Chondrocyte (in vitro differentiated cells): Measurements from ENCODE around the gene EPHA4. TPM values are rescaled to one million over a fixed set of nuclear protein-coding genes. Genes with fewer than 3 reads are reported as not detected.

Experiments used
- DNase-seq: peaks from one replicate; pipeline ENCODE4 v3.0.0; 2021; ENCODE audit warnings: mixed read lengths, low spot score
- H3K27ac Mint-ChIP-seq: one replicate; pipeline ENCODE4 v1.8.0; 2021; ENCODE audit warnings: mild to moderate bottlenecking, moderate library complexity, mixed read lengths; ENCODE audit not compliant: unreplicated experiment
- H3K27me3 Mint-ChIP-seq: 2 replicates; pipeline ENCODE4 v1.8.0; 2021; ENCODE audit warnings: low read depth, mixed read lengths
- H3K36me3 Mint-ChIP-seq: 2 replicates; pipeline ENCODE4 v1.8.0; 2021; ENCODE audit warnings: low read depth, mixed read lengths
- H3K4me1 Mint-ChIP-seq: 2 replicates; pipeline ENCODE4 v1.8.0; 2021; ENCODE audit warnings: low read depth, mild to moderate bottlenecking, mixed read lengths
- H3K4me3 Mint-ChIP-seq: one replicate; pipeline ENCODE4 v1.8.0; 2021; ENCODE audit warnings: mild to moderate bottlenecking, moderate library complexity, mixed read lengths; ENCODE audit not compliant: unreplicated experiment
- H3K9me3 Mint-ChIP-seq: 2 replicates; pipeline ENCODE4 v1.8.0; 2021; ENCODE audit warnings: low read depth, mixed read lengths
- CTCF ChIP-seq: fragments of 200-600 bp; sonication (generic); IDR thresholded peaks from 2 replicates; pipeline ENCODE4 v1.5.0; 2021; ENCODE audit warnings: antibody characterized with exemption, mild to moderate bottlenecking, moderate library complexity
- total RNA-seq: library from RNA; stranded (reverse); gene quantifications from 3 replicates; pipeline ENCODE4 v1.2.1, GENCODE V29; 2021

The EPHA4 gene
- total RNA-seq, 1 donor from 2014 or later = 3.9 TPM

DNA sequence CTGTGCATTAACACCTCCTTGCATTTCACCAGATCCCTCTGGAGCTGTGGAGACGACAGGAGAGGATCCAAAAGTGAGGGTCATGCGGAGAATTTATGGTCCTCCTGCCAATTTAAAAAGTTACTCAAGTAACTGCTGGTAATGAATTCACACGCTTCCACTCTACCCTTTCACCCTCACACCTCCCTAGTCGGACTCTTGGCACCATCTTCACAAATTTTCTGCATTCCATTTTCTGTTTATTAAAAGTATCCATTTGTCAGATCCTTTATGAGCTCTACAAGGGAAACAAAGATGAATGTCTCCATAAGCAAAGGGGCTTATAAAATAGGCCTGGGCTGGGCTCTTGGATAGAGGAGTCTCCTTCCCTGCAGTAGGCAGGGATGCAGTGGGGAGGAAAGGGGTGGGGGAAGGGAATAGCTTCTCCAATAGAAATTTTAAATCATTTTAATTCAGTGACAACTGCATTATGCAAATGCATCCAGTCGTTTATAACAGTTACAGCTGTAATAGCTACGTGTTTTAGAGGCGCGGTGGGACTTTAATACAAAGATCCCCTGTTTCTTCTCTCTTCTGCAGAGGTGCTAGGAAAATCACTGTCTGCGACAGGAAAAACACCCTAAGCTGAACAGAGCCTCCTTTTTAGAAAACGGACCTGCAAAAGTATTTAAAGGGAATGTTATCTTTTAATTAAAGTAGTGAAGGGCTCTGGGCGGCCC is 132.2 kb downstream of the EPHA4 start:
- Mint-ChIP-seq H3K36me3 (peaks cover 3% of the 10 kb centered on the region), H3K4me1 (peaks cover 33% of the 10 kb centered on the region), H3K27me3 (no peaks in the 10 kb centered on the region), H3K27ac (peak overlapping the region; percentile 59), H3K9me3 (no peaks in the 10 kb centered on the region), H3K4me3 (no peak overlapping the region)
- no peak for TF ChIP-seq CTCF
- no peak for DNase-seq

DNA sequence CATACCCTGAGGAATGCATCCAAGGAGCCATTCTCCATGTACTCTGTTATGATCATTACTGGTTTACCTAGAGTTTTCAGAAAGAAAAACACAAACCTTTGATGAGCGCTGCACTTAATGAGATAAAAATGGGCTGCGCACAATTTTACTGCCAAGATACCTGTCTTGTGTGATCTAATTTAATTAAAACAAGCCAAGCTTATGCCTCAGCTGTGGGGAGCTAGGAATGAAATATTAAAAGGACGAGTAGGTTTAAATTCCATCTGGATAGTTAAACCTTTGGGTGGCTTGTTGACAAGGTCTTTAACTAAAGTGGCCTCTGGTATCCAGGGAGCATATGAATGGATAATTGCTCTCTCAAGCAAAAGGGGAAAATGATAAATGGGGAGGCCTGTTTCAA is 135.0 kb downstream of the EPHA4 start:
- Mint-ChIP-seq H3K9me3 (no peaks in the 10 kb centered on the region), H3K36me3 (peaks cover 3% of the 10 kb centered on the region)

DNA sequence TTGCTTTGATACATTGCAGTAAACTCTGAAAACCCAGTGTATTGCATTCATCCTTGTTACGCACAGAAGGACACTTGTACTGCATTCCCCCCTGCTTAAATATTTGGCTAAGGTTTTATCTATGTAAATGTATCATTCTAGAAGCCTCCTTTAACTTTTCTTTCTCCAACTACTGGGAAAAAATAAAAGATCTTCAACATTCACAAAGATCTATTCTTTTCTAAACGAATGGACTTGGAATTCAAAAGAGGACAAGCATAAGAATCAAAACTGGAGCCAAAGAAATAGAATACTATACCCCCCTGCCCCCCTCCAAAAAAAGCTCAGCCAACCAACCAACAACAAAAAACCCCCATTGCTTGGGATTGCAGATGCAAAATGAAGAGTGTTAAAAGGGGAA is 136.9 kb downstream of the EPHA4 start:
- H3K9me3 Mint-ChIP-seq = no peaks in the 10 kb centered on the region
- DNase-seq = no peak
- TF ChIP-seq CTCF = no peak
- peaks cover 8% of the 10 kb centered on the region for H3K4me1 Mint-ChIP-seq
- H3K4me3 Mint-ChIP-seq = no peak overlapping the region
- H3K36me3 Mint-ChIP-seq = peaks cover 2% of the 10 kb centered on the region
- H3K27me3 Mint-ChIP-seq = no peaks in the 10 kb centered on the region
- no peak overlapping the region for H3K27ac Mint-ChIP-seq

More for the DNA sequence above, 135.0 kb downstream of the EPHA4 start:
- no peak overlapping the region for H3K27ac Mint-ChIP-seq
- no peaks in the 10 kb centered on the region for H3K27me3 Mint-ChIP-seq
- peaks cover 18% of the 10 kb centered on the region for H3K4me1 Mint-ChIP-seq
- TF ChIP-seq CTCF = no peak
- DNase-seq = no peak
- no peak overlapping the region for H3K4me3 Mint-ChIP-seq

- DNase-seq = no peak
- Mint-ChIP-seq H3K36me3 (peaks cover 3% of the 10 kb centered on the region), H3K27ac (no peak overlapping the region), H3K9me3 (no peaks in the 10 kb centered on the region), H3K27me3 (no peaks in the 10 kb centered on the region), H3K4me3 (no peak overlapping the region), H3K4me1 (no peaks in the 10 kb centered on the region)
- no peak for TF ChIP-seq CTCF
Measured at GRCh38 chr2:221434142-221434541, 138.0 kb downstream of the EPHA4 start.

GRCh38 chr2:221431477-221431876 is 140.6 kb downstream of the EPHA4 start:
- no peak for DNase-seq
- no peak overlapping the region for H3K27ac Mint-ChIP-seq
- no peaks in the 10 kb centered on the region for H3K9me3 Mint-ChIP-seq
- peaks cover 2% of the 10 kb centered on the region for H3K36me3 Mint-ChIP-seq
- no peak for TF ChIP-seq CTCF
- no peaks in the 10 kb centered on the region for H3K4me1 Mint-ChIP-seq
- H3K27me3 Mint-ChIP-seq = no peaks in the 10 kb centered on the region
- H3K4me3 Mint-ChIP-seq = no peak overlapping the region
